ENCODE measurements around the gene EPN2. TPM values are rescaled to one million over a fixed set of nuclear protein-coding genes. Genes with fewer than 3 reads are reported as not detected.

Gene EPN2
- polyA plus RNA-seq, 1 of the 3 experiments (the other 2 are of a cell fraction), result 38.9 TPM

DNA sequence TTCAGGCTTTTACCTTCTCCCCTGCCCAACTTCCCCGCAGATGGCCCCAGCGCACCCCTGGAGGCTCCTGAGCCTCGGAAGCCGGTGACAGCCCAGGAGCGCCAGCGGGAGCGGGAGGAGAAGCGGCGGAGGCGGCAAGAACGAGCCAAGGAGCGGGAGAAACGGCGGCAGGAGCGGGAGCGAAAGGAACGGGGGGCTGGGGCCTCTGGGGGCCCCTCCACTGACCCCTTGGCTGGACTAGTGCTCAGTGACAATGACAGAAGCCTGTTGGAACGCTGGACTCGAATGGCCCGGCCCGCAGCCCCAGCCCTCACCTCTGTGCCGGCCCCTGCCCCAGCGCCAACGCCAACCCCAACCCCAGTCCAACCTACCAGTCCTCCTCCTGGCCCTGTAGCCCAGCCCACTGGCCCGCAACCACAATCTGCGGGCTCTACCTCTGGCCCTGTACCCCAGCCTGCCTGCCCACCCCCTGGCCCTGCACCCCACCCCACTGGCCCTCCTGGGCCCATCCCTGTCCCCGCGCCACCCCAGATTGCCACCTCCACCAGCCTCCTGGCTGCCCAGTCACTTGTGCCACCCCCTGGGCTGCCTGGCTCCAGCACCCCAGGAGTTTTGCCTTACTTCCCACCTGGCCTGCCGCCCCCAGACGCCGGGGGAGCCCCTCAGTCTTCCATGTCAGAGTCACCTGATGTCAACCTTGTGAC, 144.7 kb downstream of the EPN2 start:
- no peak overlapping the region for H3K4me2 ChIP-seq
- H3K9me3 ChIP-seq, result no peaks in the 10 kb centered on the region
- DNase-seq, result no peak
- TF ChIP-seq FOXM1 (IDR thresholded peaks at IDR 0.05; ENCODE audit: low read depth) (no peak), GABPA (IDR thresholded peaks at IDR 0.05; ENCODE audit: low read depth) (no peak), TCF12 (IDR thresholded peaks at IDR 0.05) (no peak), EZH2phosphoT487 (IDR thresholded peaks at IDR 0.05; ENCODE audit: borderline replicate concordance, low read depth) (no peak), EP300 (IDR thresholded peaks at IDR 0.05; ENCODE audit: borderline replicate concordance in 1 of 2, low read depth in 1 of 2, low read length in 1 of 2) (no peak), CHD2 (IDR thresholded peaks at IDR 0.05; ENCODE audit: low read length, partially characterized antibody) (no peak), ZBTB33 (IDR thresholded peaks at IDR 0.05; ENCODE audit: borderline replicate concordance, low read depth) (no peak), JUND (IDR thresholded peaks at IDR 0.05) (no peak)
- TF ChIP-seq, protein P1, sequence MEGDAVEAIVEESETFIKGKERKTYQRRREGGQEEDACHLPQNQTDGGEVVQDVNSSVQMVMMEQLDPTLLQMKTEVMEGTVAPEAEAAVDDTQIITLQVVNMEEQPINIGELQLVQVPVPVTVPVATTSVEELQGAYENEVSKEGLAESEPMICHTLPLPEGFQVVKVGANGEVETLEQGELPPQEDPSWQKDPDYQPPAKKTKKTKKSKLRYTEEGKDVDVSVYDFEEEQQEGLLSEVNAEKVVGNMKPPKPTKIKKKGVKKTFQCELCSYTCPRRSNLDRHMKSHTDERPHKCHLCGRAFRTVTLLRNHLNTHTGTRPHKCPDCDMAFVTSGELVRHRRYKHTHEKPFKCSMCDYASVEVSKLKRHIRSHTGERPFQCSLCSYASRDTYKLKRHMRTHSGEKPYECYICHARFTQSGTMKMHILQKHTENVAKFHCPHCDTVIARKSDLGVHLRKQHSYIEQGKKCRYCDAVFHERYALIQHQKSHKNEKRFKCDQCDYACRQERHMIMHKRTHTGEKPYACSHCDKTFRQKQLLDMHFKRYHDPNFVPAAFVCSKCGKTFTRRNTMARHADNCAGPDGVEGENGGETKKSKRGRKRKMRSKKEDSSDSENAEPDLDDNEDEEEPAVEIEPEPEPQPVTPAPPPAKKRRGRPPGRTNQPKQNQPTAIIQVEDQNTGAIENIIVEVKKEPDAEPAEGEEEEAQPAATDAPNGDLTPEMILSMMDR (IDR thresholded peaks at IDR 0.05), result no peak
- TF ChIP-seq, protein P2, sequence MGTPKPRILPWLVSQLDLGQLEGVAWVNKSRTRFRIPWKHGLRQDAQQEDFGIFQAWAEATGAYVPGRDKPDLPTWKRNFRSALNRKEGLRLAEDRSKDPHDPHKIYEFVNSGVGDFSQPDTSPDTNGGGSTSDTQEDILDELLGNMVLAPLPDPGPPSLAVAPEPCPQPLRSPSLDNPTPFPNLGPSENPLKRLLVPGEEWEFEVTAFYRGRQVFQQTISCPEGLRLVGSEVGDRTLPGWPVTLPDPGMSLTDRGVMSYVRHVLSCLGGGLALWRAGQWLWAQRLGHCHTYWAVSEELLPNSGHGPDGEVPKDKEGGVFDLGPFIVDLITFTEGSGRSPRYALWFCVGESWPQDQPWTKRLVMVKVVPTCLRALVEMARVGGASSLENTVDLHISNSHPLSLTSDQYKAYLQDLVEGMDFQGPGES (IDR thresholded peaks at IDR 0.05; ENCODE audit: low read depth, low read length), result no peak
- ChIA-PET CTCF (no interaction called here), POLR2A (interaction anchor here (0.6 to 0.7 kb wide), 2 partner anchors 29 to 403 kb away, joined by 3 read pairs; no protein-coding TSS in a partner anchor)
- H3K36me3 ChIP-seq (replicated peaks in 1 of 2; ENCODE audit: control insufficient read depth in 1 of 2, insufficient read depth in 2 of 2, low read length in 1 of 2), result peaks cover 31 to 49% of the 10 kb centered on the region in 2 experiments
- peaks cover 33 to 60% of the 10 kb centered on the region in 2 experiments for H3K4me1 ChIP-seq (ENCODE audit: control insufficient read depth in 1 of 2, insufficient read depth in 2 of 2, low read depth in 1 of 2, low read length in 1 of 2)
- no peak overlapping the region for H2AFZ ChIP-seq (ENCODE audit: low read depth)
- peaks cover 72% of the 10 kb centered on the region for H3K79me2 ChIP-seq (ENCODE audit: insufficient read depth)
- no peaks in the 10 kb centered on the region for H3K27me3 ChIP-seq (ENCODE audit: insufficient read depth)
- 97% methylated on average over 28 of the region's 31 CpGs for WGBS (ENCODE audit: low lambda C conversion rate)
- no peak overlapping the region for H3K4me3 ChIP-seq (ENCODE audit: low read depth in 2 of 2, low read length in 1 of 2)
- H3K9ac ChIP-seq, result no peak overlapping the region
- peak overlapping the region in 1 of 2 experiments; percentile 44; a peak in 1 of 4 replicates for H3K27ac ChIP-seq (ENCODE audit: low read depth in 2 of 2, low read length in 1 of 2)
- 0 out of 2 replicates have a peak, but pooled peaks cover 7% of the 10 kb centered on the region for H4K20me1 ChIP-seq (ENCODE audit: insufficient read depth)
- no peaks in the 10 kb centered on the region for H3K9me2 ChIP-seq
- H3F3A ChIP-seq (replicated peaks; ENCODE audit: insufficient read depth), result peaks cover 52% of the 10 kb centered on the region

Measured in SK-N-SH (cell line).